Measurements from ENCODE around the gene TINAG. TPM values are rescaled to one million over a fixed set of nuclear protein-coding genes. Genes with fewer than 3 reads are reported as not detected.
A peak's percentile ranks its signal among the peaks of the same experiment; 100 is the strongest.

TINAG gene
- total RNA-seq, 1 experiment from 2014 or later = not detected

DNA sequence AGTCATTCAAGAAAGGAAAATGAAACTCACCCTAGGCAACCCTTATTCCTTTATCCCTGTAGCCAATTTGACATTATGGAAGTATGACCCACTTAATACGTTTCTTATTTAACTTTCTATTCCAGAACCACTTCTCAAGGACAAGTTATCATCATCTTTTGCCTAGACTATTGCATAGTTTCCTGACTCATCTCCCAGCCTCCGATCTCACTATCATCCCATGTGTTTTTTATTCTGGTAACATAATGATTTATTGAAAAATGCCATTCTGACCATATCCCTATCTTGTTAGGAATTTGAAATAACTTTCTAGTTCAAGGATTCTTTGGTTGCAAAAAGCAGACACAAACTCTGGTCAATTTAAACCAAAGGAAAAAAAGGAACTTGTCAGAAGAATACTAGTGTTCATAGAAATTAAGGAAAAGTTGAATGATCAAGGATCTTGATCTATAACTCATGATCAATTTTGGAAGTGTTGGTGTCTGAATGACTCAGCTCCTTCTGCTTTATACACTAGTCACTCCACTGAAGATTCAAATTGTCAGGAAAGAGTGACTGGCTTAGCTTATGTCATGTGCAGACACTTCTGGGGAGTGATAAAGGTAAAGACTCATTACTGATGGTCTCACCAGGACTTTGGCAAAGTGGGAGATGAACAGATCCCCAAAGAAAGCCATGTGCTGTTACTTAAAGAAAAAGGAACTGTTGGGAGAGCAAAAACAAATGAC lies 8.5 kb upstream of the TINAG start:
- no peaks in the 10 kb centered on the region for H3F3A ChIP-seq (ENCODE audit: low read length, unreplicated experiment)
- H3K9me3 ChIP-seq (ENCODE audit: low read length) = no peaks in the 10 kb centered on the region
- intact Hi-C loops (cut with micrococcal nuclease) = no loop called here
- TF ChIP-seq EZH2 (IDR thresholded peaks at IDR 0.05; ENCODE audit: low read length, unreplicated experiment) (no peak), EZH2phosphoT487 (IDR thresholded peaks at IDR 0.05; ENCODE audit: borderline replicate concordance, low read length) (no peak)
- TF ChIP-seq, protein P1, sequence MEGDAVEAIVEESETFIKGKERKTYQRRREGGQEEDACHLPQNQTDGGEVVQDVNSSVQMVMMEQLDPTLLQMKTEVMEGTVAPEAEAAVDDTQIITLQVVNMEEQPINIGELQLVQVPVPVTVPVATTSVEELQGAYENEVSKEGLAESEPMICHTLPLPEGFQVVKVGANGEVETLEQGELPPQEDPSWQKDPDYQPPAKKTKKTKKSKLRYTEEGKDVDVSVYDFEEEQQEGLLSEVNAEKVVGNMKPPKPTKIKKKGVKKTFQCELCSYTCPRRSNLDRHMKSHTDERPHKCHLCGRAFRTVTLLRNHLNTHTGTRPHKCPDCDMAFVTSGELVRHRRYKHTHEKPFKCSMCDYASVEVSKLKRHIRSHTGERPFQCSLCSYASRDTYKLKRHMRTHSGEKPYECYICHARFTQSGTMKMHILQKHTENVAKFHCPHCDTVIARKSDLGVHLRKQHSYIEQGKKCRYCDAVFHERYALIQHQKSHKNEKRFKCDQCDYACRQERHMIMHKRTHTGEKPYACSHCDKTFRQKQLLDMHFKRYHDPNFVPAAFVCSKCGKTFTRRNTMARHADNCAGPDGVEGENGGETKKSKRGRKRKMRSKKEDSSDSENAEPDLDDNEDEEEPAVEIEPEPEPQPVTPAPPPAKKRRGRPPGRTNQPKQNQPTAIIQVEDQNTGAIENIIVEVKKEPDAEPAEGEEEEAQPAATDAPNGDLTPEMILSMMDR (conservative IDR thresholded peaks at IDR 0.05; ENCODE audit: low read depth, low read length) = no peak
- DNase-seq (no peak), ATAC-seq (no peak)
- no peaks in the 10 kb centered on the region for H3K36me3 ChIP-seq (ENCODE audit: low read depth, low read length)
- H3K27ac ChIP-seq (ENCODE audit: low read length) = no peak overlapping the region
- BruUV-seq (replicated peaks) = no TSS peak
- H3K4me2 ChIP-seq (ENCODE audit: low read length) = no peak overlapping the region
- no peak overlapping the region for H3K9ac ChIP-seq (ENCODE audit: low read length)
- H3K4me3 ChIP-seq (ENCODE audit: low read length) = no peak overlapping the region
- no peaks in the 10 kb centered on the region for H3K9me2 ChIP-seq (replicated peaks; ENCODE audit: low read length)
- ChIA-PET POLR2A (ENCODE audit: unreplicated experiment) (no interaction called here), CTCF (no interaction called here)
- H3K79me2 ChIP-seq (ENCODE audit: low read length) = no peaks in the 10 kb centered on the region
- H2AFZ ChIP-seq (ENCODE audit: low read length) = no peak overlapping the region
- H3K4me1 ChIP-seq (ENCODE audit: insufficient read depth, low read length) = no peaks in the 10 kb centered on the region
- no peaks in the 10 kb centered on the region for H3K27me3 ChIP-seq (ENCODE audit: low read length)
- H4K20me1 ChIP-seq (ENCODE audit: low read length) = no peaks in the 10 kb centered on the region

- H3K4me1 ChIP-seq (ENCODE audit: insufficient read depth, low read length) = no peaks in the 10 kb centered on the region
- H2AFZ ChIP-seq (ENCODE audit: low read length) = no peak overlapping the region
- no TSS peak for BruUV-seq (replicated peaks)
- H3K4me3 ChIP-seq (ENCODE audit: low read length) = no peak overlapping the region
- H4K20me1 ChIP-seq (ENCODE audit: low read length) = no peaks in the 10 kb centered on the region
- TF ChIP-seq, protein P1 (conservative IDR thresholded peaks at IDR 0.05; ENCODE audit: low read depth, low read length) = no peak
- no peak for TF ChIP-seq EZH2 (IDR thresholded peaks at IDR 0.05; ENCODE audit: low read length, unreplicated experiment)
- no peak for TF ChIP-seq EZH2phosphoT487 (IDR thresholded peaks at IDR 0.05; ENCODE audit: borderline replicate concordance, low read length)
- H3K9ac ChIP-seq (ENCODE audit: low read length) = no peak overlapping the region
- H3K79me2 ChIP-seq (ENCODE audit: low read length) = no peaks in the 10 kb centered on the region
- H3K36me3 ChIP-seq (ENCODE audit: low read depth, low read length) = no peaks in the 10 kb centered on the region
- no peaks in the 10 kb centered on the region for H3K9me2 ChIP-seq (replicated peaks; ENCODE audit: low read length)
- H3K4me2 ChIP-seq (ENCODE audit: low read length) = no peak overlapping the region
- no peaks in the 10 kb centered on the region for H3F3A ChIP-seq (ENCODE audit: low read length, unreplicated experiment)
- CTCF ChIA-PET = no interaction called here
- no peaks in the 10 kb centered on the region for H3K27me3 ChIP-seq (ENCODE audit: low read length)
- DNase-seq (no peak), ATAC-seq (no peak)
- no peak overlapping the region for H3K27ac ChIP-seq (ENCODE audit: low read length)
- POLR2A ChIA-PET (ENCODE audit: unreplicated experiment) = no interaction called here
- no peaks in the 10 kb centered on the region for H3K9me3 ChIP-seq (ENCODE audit: low read length)
- intact Hi-C loops (cut with micrococcal nuclease) = no loop called here
Measured at GRCh38 chr6:54301770-54302169, 6.5 kb upstream of the TINAG start.

- ATAC-seq (peak; percentile 81), DNase-seq (peak; percentile 59)
- H3K4me3 ChIP-seq (ENCODE audit: low read length) = no peak overlapping the region
- TF ChIP-seq, protein P1 (conservative IDR thresholded peaks at IDR 0.05; ENCODE audit: low read depth, low read length) = no peak
- no peak for TF ChIP-seq EZH2 (IDR thresholded peaks at IDR 0.05; ENCODE audit: low read length, unreplicated experiment)
- TF ChIP-seq EZH2phosphoT487 (IDR thresholded peaks at IDR 0.05; ENCODE audit: borderline replicate concordance, low read length) = no peak
- no peaks in the 10 kb centered on the region for H3K27me3 ChIP-seq (ENCODE audit: low read length)
- no peak overlapping the region for H3K9ac ChIP-seq (ENCODE audit: low read length)
- no peaks in the 10 kb centered on the region for H3K79me2 ChIP-seq (ENCODE audit: low read length)
- intact Hi-C loops (cut with micrococcal nuclease) = no loop called here
- peaks cover 11% of the 10 kb centered on the region; the same call in 1 of the 2 replicates for H3K4me1 ChIP-seq (ENCODE audit: insufficient read depth, low read length)
- H3K9me3 ChIP-seq (ENCODE audit: low read length) = no peaks in the 10 kb centered on the region
- 0 out of 2 replicates have a peak overlapping the region, but pooled peaks have one; percentile 7 for H3K27ac ChIP-seq (ENCODE audit: low read length)
- H3K4me2 ChIP-seq (ENCODE audit: low read length) = 0 out of 2 replicates have a peak overlapping the region, but pooled peaks have one; percentile 14
- H3K9me2 ChIP-seq (replicated peaks; ENCODE audit: low read length) = no peaks in the 10 kb centered on the region
- no TSS peak for BruUV-seq (replicated peaks)
- H4K20me1 ChIP-seq (ENCODE audit: low read length) = no peaks in the 10 kb centered on the region
- no peaks in the 10 kb centered on the region for H3K36me3 ChIP-seq (ENCODE audit: low read depth, low read length)
- H3F3A ChIP-seq (ENCODE audit: low read length, unreplicated experiment) = no peaks in the 10 kb centered on the region
- CTCF ChIA-PET = interaction anchor here (0.5 kb wide), 1 partner anchor 184 kb away, joined by 3 read pairs; no protein-coding TSS in a partner anchor
- POLR2A ChIA-PET (ENCODE audit: unreplicated experiment) = interaction anchor here (0.5 kb wide), 1 partner anchor 311 kb away, joined by 3 read pairs; no protein-coding TSS in a partner anchor
- peak overlapping the region; percentile 17; the same call in 1 of the 2 replicates for H2AFZ ChIP-seq (ENCODE audit: low read length)
Measured at GRCh38 chr6:54307439-54307910, 766 bp upstream of the TINAG start.

All from PC-3 (cell line).